ENCODE results near the gene KSR1.
"Not testable (repeated sequence)": the region's sequence is repeated elsewhere in the genome, so short reads cannot be mapped to it uniquely, and the experiment has no call there.

KSR1 gene

DNA sequence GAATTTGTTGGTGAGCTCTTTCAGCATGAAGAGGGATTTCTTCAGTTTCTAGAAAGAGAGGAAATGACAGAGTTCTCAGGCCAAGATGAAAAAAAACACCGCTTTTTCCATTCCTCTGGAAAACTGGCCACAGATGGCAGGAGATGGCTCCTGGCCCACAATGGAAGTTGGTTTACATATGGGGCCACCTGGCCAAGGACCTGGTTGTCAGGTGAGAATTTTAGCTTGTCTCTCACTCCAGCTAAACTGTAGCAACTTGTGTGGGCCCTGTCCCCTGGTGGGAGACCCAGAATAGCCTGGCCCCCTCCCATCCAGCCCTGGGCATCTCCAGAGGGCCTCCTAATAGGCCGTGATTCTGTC lies 208.3 kb downstream of the KSR1 start:
- in situ Hi-C loops (cut with MboI; ENCODE audit: low sequenced_read_pairs), result loop anchor here (10.0 kb wide), 1 partner anchor 80 kb away; no protein-coding TSS in a partner anchor

DNA sequence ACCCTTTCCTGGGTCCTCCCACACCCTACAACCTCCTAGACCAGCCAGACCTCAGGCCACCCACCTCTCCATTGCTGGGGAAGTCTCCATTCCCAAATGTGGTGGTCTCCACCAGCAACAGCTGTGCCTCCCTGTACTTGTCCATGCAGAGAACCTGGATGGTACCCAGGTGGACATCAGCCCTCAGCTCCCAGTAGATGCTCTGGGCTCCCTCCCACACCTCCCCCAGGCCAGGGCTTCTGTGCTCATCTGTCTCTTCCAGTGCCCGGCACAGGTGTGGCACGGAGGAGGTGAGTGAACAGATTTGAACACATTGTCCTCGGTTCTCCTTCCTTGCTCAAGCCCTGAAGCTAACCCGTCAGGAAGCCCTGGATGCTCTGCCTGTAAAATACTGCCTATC lies 209.3 kb downstream of the KSR1 start:
- in situ Hi-C loops (cut with MboI; ENCODE audit: low sequenced_read_pairs), result loop anchor here (10.0 kb wide), 1 partner anchor 79 kb away; no protein-coding TSS in a partner anchor

GRCh38 chr17:27666270-27666669 lies 210.0 kb downstream of the KSR1 start:
- in situ Hi-C loops (cut with MboI; ENCODE audit: low sequenced_read_pairs), result loop anchor here (10.0 kb wide), 1 partner anchor 79 kb away; no protein-coding TSS in a partner anchor

DNA sequence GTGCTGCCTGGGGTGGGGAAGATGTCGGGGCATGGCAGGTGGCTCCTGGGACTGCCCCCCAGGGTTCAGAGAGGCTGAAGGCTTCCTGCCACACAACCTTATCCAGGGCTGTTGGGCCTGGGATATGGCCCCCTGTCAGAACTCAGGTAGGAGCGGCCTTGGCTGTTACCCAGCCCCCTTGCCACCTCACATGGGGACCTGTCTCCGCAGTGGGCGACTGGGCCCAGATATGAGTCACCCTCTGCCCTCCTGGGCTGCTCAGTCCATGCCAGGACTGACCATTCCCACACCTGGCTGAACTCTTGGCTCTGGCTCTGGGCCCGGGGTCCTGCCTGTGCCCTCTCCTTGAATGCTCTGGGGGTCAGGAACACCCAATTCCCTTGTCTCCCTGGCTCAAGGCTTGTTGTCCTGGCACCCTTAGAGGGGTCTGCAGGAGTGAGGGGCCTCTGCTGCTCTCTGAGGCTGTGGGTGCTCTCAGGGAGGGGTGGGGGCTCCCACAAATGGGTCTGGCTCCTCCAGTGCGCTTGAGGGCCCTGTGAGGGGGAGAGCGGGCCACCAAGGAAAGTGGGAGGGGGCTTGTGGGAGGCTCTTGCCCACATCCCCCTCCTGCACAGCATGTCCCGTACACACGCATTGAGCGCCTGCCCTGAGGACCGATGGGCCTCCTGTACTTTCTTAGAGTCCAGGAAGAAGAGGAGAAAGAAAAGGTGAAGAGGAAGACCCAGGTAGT lies 210.7 kb downstream of the KSR1 start:
- in situ Hi-C loops (cut with MboI; ENCODE audit: low sequenced_read_pairs), result loop anchor here (10.0 kb wide), 1 partner anchor 78 kb away; no protein-coding TSS in a partner anchor

GRCh38 chr17:27667656-27668487 lies 211.6 kb downstream of the KSR1 start:
- in situ Hi-C loops (cut with MboI; ENCODE audit: low sequenced_read_pairs), result loop anchor here (10.0 kb wide), 1 partner anchor 77 kb away; no protein-coding TSS in a partner anchor

GRCh38 chr17:27668488-27668823 lies 212.2 kb downstream of the KSR1 start:
- in situ Hi-C loops (cut with MboI; ENCODE audit: low sequenced_read_pairs), result loop anchor here (10.0 kb wide), 1 partner anchor 76 kb away; no protein-coding TSS in a partner anchor

DNA sequence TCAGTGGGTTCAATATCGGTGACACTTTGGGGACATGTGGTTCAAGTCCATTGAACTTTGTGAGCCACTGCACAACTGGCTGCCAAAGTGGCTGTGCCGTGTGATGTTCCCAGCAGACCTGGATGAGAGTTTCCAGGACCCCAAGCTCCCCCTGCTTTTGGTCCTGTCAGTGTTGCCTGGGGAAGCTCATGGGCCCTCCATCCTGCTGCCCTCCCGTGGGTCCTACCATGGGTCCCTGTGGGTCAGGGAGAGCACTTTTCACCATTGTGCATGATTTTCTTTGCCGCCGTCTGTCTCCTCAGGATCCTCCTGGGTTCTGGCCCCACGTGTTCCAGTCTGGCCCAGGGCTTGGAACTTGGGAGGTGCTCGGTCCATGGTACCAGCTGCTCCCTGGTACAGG lies 212.9 kb downstream of the KSR1 start:
- in situ Hi-C loops (cut with MboI; ENCODE audit: low sequenced_read_pairs), result loop anchor here (10.0 kb wide), 1 partner anchor 76 kb away; no protein-coding TSS in a partner anchor

- in situ Hi-C loops (cut with MboI; ENCODE audit: low sequenced_read_pairs), result loop anchor here (10.0 kb wide), 1 partner anchor 75 kb away; no protein-coding TSS in a partner anchor
Measured at GRCh38 chr17:27669850-27670249, 213.6 kb downstream of the KSR1 start.

DNA sequence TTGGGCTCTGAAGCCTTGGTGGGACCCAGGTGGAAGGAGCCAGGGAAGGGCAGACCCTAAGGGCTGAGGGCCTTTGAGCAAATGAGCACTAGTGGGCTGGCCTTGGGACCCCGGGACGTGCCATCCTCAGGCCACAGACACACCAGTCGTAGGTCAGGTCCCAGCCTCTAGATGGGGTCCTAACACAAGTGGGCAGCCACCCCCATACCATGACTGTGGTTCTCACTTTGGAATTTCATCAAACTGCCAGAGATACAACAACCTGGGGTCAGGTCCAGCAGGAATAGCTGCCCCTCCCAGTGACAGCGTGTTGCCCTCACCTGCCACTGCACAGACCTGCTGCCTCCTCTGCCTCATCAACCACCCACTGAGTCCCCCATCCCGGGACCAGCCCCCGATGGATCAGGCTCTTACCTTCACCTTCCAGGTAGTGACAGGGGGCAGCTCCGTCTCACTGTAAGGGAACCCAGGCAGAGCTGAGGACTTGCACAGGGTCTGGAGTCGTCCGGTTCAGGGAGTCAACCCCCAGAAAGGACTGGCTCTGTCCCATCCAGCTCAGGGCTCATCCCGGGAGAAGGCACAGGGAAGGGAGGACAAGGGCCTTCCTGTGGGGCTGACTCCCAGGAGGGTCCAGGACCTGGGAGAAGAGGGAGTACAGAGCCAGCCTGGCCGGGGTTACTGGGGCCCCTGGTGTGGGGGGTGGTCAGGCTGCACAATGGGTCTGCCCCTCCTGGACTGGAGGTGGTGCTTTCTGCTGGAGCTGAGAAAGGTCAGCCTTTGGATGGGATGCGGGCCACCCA lies 214.7 kb downstream of the KSR1 start:
- in situ Hi-C loops (cut with MboI; ENCODE audit: low sequenced_read_pairs), result no loop called here

DNA sequence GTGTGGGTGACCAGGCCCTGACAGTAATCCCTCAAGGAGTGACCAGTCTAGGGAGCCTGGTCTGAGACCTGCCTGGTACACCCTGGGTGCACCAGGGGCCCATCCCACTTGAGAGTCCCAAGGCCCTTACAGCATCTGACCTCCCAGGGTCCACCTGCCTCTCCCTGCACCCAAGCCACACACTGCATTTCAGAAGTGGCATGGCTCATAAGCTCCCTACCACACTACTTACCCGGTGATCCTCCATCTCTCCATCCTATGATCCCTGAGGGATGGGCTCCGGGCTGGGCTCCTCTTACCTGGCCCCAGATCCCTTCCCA lies 215.3 kb downstream of the KSR1 start:
- in situ Hi-C loops (cut with MboI; ENCODE audit: low sequenced_read_pairs), result no loop called here

GRCh38 chr17:27671977-27672480 lies 215.8 kb downstream of the KSR1 start:
- in situ Hi-C loops (cut with MboI; ENCODE audit: low sequenced_read_pairs), result not testable (repeated sequence)

GRCh38 chr17:27674335-27674734 lies 218.1 kb downstream of the KSR1 start:
- in situ Hi-C loops (cut with MboI; ENCODE audit: low sequenced_read_pairs), result no loop called here

All from HL-60/S4 treated with retinoic acid at 250 ng/mL for 4 days and 3 days (cell line).